Measurements from ENCODE around the gene NLN.

NLN gene

GRCh38 chr5:65818592-65818991 lies 96.6 kb downstream of the NLN start:
- Histone ChIP-seq H3K4me3 (no peak overlapping the region), H3K27ac (no peak overlapping the region)
- no peak for TF ChIP-seq CTCF (IDR thresholded peaks at IDR 0.05)
- DNase-seq (ENCODE audit: low spot score), result no peak

- no peak for TF ChIP-seq CTCF (IDR thresholded peaks at IDR 0.05)
- Histone ChIP-seq H3K27ac (no peak overlapping the region), H3K4me3 (no peak overlapping the region)
- DNase-seq (ENCODE audit: low spot score), result no peak
These were observed 97.4 kb downstream of the NLN start for GRCh38 chr5:65819215-65819904.

- no peak for TF ChIP-seq CTCF (IDR thresholded peaks at IDR 0.05)
- Histone ChIP-seq H3K4me3 (no peak overlapping the region), H3K27ac (no peak overlapping the region)
- no peak for DNase-seq (ENCODE audit: low spot score)
These were observed 97.9 kb downstream of the NLN start for GRCh38 chr5:65819905-65820240.

GRCh38 chr5:65820373-65820772 lies 98.4 kb downstream of the NLN start:
- H3K27ac ChIP-seq, result no peak overlapping the region
- DNase-seq (ENCODE audit: low spot score), result no peak
- no peak for TF ChIP-seq CTCF (IDR thresholded peaks at IDR 0.05)
- H3K4me3 ChIP-seq, result no peak overlapping the region

GRCh38 chr5:65821966-65822365 lies 100.0 kb downstream of the NLN start:
- Histone ChIP-seq H3K27ac (no peak overlapping the region), H3K4me3 (no peak overlapping the region)
- no peak for TF ChIP-seq CTCF (IDR thresholded peaks at IDR 0.05)
- no peak for DNase-seq (ENCODE audit: low spot score)

GRCh38 chr5:65822710-65823109 lies 100.7 kb downstream of the NLN start:
- H3K27ac ChIP-seq, result no peak overlapping the region
- no peak for DNase-seq (ENCODE audit: low spot score)
- no peak overlapping the region for H3K4me3 ChIP-seq
- TF ChIP-seq CTCF (IDR thresholded peaks at IDR 0.05), result no peak

GRCh38 chr5:65823204-65823603 lies 101.2 kb downstream of the NLN start:
- no peak for TF ChIP-seq CTCF (IDR thresholded peaks at IDR 0.05)
- DNase-seq (ENCODE audit: low spot score), result no peak
- H3K4me3 ChIP-seq, result no peak overlapping the region
- H3K27ac ChIP-seq, result no peak overlapping the region

Measured in coronary artery (tissue), 2 donors.